OCI-LY7 (cell line): ENCODE data around the gene DPPA5. TPM values are rescaled to one million over a fixed set of nuclear protein-coding genes. Genes with fewer than 3 reads are reported as not detected.

Experiments
- BruUV-seq: library from RNA; stranded (reverse); fragments of 400-500 nt; replicated peaks from 2 replicates; lab custom pipeline; 2021; lab: Mats Ljungman, UMichigan
- CTCF ChIA-PET: fragments of 300-600 bp; sonication (Branson Sonifier 250); formaldehyde crosslinking; loops from one replicate; lab custom pipeline; 2022; ENCODE audit warnings: antibody characterized with exemption; ENCODE audit not compliant: unreplicated experiment; lab: Charles Lee
- POLR2A ChIA-PET: fragments of 300-600 bp; sonication (Branson Sonifier 250); formaldehyde crosslinking; loops from one replicate; lab custom pipeline; 2022; ENCODE audit warnings: antibody characterized with exemption; lab: Charles Lee
- DNase-seq: peaks from one replicate; pipeline ENCODE4 v3.0.0-alpha.2; 2015; ENCODE audit warnings: low spot score
- H2AFZ ChIP-seq: fragments of 200-600 bp; sonication (generic), shearing (Covaris generic); 2 replicates; pipeline ENCODE4 v1.6.1; 2014; ENCODE audit warnings: mild to moderate bottlenecking, antibody characterized with exemption, low read length, moderate library complexity
- H3K27ac ChIP-seq: fragments of 200-600 bp; sonication (generic); 2 replicates; pipeline ENCODE4 v1.5.1; 2014; ENCODE audit warnings: mixed run types, low read depth, mild to moderate bottlenecking, moderate library complexity, low read length, inconsistent platforms; ENCODE audit not compliant: poor library complexity, severe bottlenecking
- H3K36me3 ChIP-seq: fragments of 200-600 bp; sonication (generic); 2 replicates; pipeline ENCODE4 v1.6.1; 2014; ENCODE audit warnings: mild to moderate bottlenecking, antibody characterized with exemption, low read length, moderate library complexity, mixed read lengths; ENCODE audit not compliant: insufficient read depth
- H3K4me1 ChIP-seq: fragments of 200-600 bp; sonication (generic); 2 replicates; pipeline ENCODE4 v1.5.1; 2014; ENCODE audit warnings: mild to moderate bottlenecking, low read length; ENCODE audit not compliant: insufficient read depth, poor library complexity, severe bottlenecking
- H3K4me2 ChIP-seq: fragments of 200-600 bp; sonication (generic); 2 replicates; pipeline ENCODE4 v1.6.1; 2014; ENCODE audit warnings: mild to moderate bottlenecking, low read length
- H3K4me3 ChIP-seq: fragments of 200-600 bp; sonication (generic); 2 replicates; pipeline ENCODE4 v1.5.1; 2014; ENCODE audit warnings: mild to moderate bottlenecking, low read depth, low read length; ENCODE audit not compliant: poor library complexity, severe bottlenecking
- H3K79me2 ChIP-seq: fragments of 200-600 bp; sonication (generic); 2 replicates; pipeline ENCODE4 v1.6.1; 2016; ENCODE audit warnings: low read depth, mild to moderate bottlenecking, low read length, moderate library complexity, mixed read lengths; ENCODE audit not compliant: insufficient read depth
- H3K9me2 ChIP-seq: fragments of 200-600 bp; sonication (generic); 2 replicates; pipeline ENCODE4 v1.6.1; 2016; ENCODE audit warnings: mild to moderate bottlenecking, low read length, mixed read lengths; ENCODE audit not compliant: insufficient read depth
- H3K9me3 ChIP-seq: fragments of 200-600 bp; sonication (generic); 2 replicates; pipeline ENCODE4 v1.6.1; 2014; ENCODE audit warnings: mild to moderate bottlenecking, mixed run types, low read length, mixed read lengths
- H4K20me1 ChIP-seq: fragments of 200-600 bp; sonication (generic); 2 replicates; pipeline ENCODE4 v1.6.1; 2014; ENCODE audit warnings: mild to moderate bottlenecking, antibody characterized with exemption, low read length, moderate library complexity, mixed read lengths; ENCODE audit not compliant: insufficient read depth
- CTCF ChIP-seq: fragments of 200-600 bp; sonication (generic); conservative IDR thresholded peaks from 2 replicates; pipeline ENCODE4 v1.5.1; 2014; ENCODE audit warnings: mild to moderate bottlenecking, antibody characterized with exemption, low read length, moderate library complexity, mixed read lengths
- EZH2phosphoT487 ChIP-seq: fragments of 200-600 bp; sonication (generic); IDR thresholded peaks from 2 replicates; pipeline ENCODE4 v1.6.1; 2018; ENCODE audit warnings: low read depth, borderline replicate concordance, mild to moderate bottlenecking, mixed run types, antibody characterized with exemption, low read length, moderate library complexity, mixed read lengths
- intact Hi-C: fragments of 100-400 bp; cut with micrococcal nuclease; formaldehyde crosslinking; loops from one replicate; pipeline ENCODE4 v1.10.0; 2022; ENCODE audit not compliant: unreplicated experiment
- total RNA-seq, 2 experiments: library from RNA; depleted of rRNA in 1 of 2; stranded (reverse); fragments of >200 nt in 1 of 2; shearing (Covaris generic) in 1 of 2; gene quantifications; 2 replicates each; pipeline ENCODE4 v1.2.3, GENCODE V29; 2014 to 2022

Gene DPPA5
- total RNA-seq, 2 experiments from 2014 or later, result not detected

GRCh38 chr6:73367761-73368355 lies 13.8 kb upstream of the DPPA5 start:
- H3K36me3 ChIP-seq, result no peaks in the 10 kb centered on the region
- H3K79me2 ChIP-seq, result no peaks in the 10 kb centered on the region
- BruUV-seq, result no TSS peak
- no peak overlapping the region for H2AFZ ChIP-seq
- no peaks in the 10 kb centered on the region for H3K4me1 ChIP-seq
- H4K20me1 ChIP-seq, result no peaks in the 10 kb centered on the region
- no peak for DNase-seq
- H3K27ac ChIP-seq, result no peak overlapping the region
- no peaks in the 10 kb centered on the region for H3K9me2 ChIP-seq
- intact Hi-C loops, result no loop called here
- ChIA-PET POLR2A (interaction anchor here (0.6 kb wide), 1 partner anchor 278 kb away, joined by 3 read pairs; no protein-coding TSS in a partner anchor), CTCF (no interaction called here)
- no peak overlapping the region for H3K4me3 ChIP-seq
- no peaks in the 10 kb centered on the region for H3K9me3 ChIP-seq
- H3K4me2 ChIP-seq, result no peak overlapping the region
- TF ChIP-seq EZH2phosphoT487 (no peak), CTCF (no peak)

GRCh38 chr6:73364549-73364948 lies 10.5 kb upstream of the DPPA5 start:
- intact Hi-C loops, result no loop called here
- no peak overlapping the region for H3K4me2 ChIP-seq
- H4K20me1 ChIP-seq, result no peaks in the 10 kb centered on the region
- no peaks in the 10 kb centered on the region for H3K4me1 ChIP-seq
- H3K27ac ChIP-seq, result no peak overlapping the region
- no peak overlapping the region for H3K4me3 ChIP-seq
- no peaks in the 10 kb centered on the region for H3K36me3 ChIP-seq
- CTCF ChIA-PET, result interaction anchor here (0.6 kb wide), 1 partner anchor 175 kb away, joined by 5 read pairs; no protein-coding TSS in a partner anchor
- POLR2A ChIA-PET, result interaction anchor here (0.6 to 1.1 kb wide), 2 partner anchors 74 to 766 kb away, joined by 3 to 4 read pairs; no protein-coding TSS in a partner anchor
- H2AFZ ChIP-seq, result no peak overlapping the region
- TF ChIP-seq CTCF, result no peak
- no peak for TF ChIP-seq EZH2phosphoT487
- no peak for DNase-seq
- no peaks in the 10 kb centered on the region for H3K9me3 ChIP-seq
- BruUV-seq, result no TSS peak
- no peaks in the 10 kb centered on the region for H3K9me2 ChIP-seq
- H3K79me2 ChIP-seq, result no peaks in the 10 kb centered on the region

GRCh38 chr6:73364121-73364520 lies 10.0 kb upstream of the DPPA5 start:
- intact Hi-C loops, result no loop called here
- H2AFZ ChIP-seq, result no peak overlapping the region
- H3K36me3 ChIP-seq, result no peaks in the 10 kb centered on the region
- TF ChIP-seq EZH2phosphoT487 (no peak), CTCF (no peak)
- BruUV-seq, result no TSS peak
- ChIA-PET POLR2A (interaction anchor here (0.6 kb wide), 1 partner anchor 765 kb away, joined by 4 read pairs; no protein-coding TSS in a partner anchor), CTCF (interaction anchor here (0.6 kb wide), 1 partner anchor 176 kb away, joined by 5 read pairs; no protein-coding TSS in a partner anchor)
- no peaks in the 10 kb centered on the region for H3K9me2 ChIP-seq
- H4K20me1 ChIP-seq, result no peaks in the 10 kb centered on the region
- DNase-seq, result no peak
- no peak overlapping the region for H3K4me3 ChIP-seq
- H3K4me1 ChIP-seq, result no peaks in the 10 kb centered on the region
- H3K4me2 ChIP-seq, result no peak overlapping the region
- H3K27ac ChIP-seq, result no peak overlapping the region
- H3K79me2 ChIP-seq, result no peaks in the 10 kb centered on the region
- H3K9me3 ChIP-seq, result no peaks in the 10 kb centered on the region
